ENCODE measurements around the gene PTK6. TPM values are rescaled to one million over a fixed set of nuclear protein-coding genes. Genes with fewer than 3 reads are reported as not detected.

The PTK6 gene
- total and polyA plus RNA-seq, 2 of the 13 experiments (the other 11 are each of a cell fraction or from before 2014, with no cell fraction given): 0.08 TPM; not detected in 1

DNA sequence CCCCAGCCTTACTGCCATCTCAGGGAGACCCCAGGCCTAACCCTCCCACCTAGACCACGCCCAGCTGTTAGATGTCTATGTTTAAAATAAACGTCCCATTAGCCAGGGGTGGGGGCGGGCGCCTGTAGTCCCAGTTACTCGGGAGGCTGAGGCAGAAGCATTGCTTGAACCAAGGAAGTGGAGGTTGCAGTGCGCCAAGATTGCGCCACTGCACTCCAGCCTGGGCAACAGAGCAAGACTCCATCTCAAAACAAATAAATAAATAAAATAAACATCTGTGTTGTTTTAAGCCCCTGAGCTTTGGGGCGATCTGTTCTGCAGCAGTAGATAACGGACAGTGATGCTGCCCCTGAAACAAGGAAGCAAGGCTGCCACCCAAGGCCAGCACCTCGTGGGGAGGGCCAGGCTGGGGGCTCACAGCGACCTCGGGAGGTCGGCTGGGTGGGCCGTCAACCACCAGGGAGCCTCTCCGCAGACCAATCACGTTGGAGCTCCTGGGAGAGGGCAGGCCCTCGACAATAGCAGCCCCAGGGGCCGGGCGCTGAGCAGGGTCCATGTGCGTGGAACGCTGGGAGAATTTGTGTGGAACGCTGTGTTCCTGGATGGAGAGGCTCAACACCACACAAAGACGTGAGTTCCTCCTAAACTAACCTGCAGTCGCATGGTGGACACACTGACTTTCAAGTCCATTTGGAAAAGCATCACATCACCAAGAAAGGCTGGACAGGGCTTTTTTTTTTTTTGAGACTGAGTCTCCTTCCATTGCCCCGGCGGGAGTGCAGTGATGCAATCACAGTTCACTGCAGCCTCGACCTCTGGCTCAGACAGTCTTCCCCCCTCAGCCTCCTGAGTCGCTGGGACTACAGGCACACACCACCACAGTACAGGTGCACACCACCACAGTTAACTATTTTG, 37.9 kb upstream of the PTK6 start:
- Histone ChIP-seq H3K27ac (ENCODE audit: extremely low read length, insufficient read depth, low read length) (no peak overlapping the region), H3K79me2 (ENCODE audit: insufficient read depth, low read length) (no peaks in the 10 kb centered on the region), H3K4me3 (replicated peaks in 1 of 3; ENCODE audit: insufficient read depth in 1 of 3, low read depth in 2 of 3, low read length in 3 of 3) (peak overlapping the region; percentile 52 to 98 (median 88)), H4K20me1 (ENCODE audit: insufficient read depth, low read length) (peaks cover 2% of the 10 kb centered on the region; the same call in 1 of the 2 replicates), H3K36me3 (replicated peaks in 1 of 2; ENCODE audit: control insufficient read depth in 1 of 2, insufficient read depth in 2 of 2, low read length in 2 of 2) (no peaks in the 10 kb centered on the region), H3K4me1 (ENCODE audit: insufficient read depth, low read length) (peaks cover 64% of the 10 kb centered on the region), H3K4me2 (ENCODE audit: low read depth, low read length) (peak overlapping the region; percentile 100), H2AFZ (ENCODE audit: low read length) (no peak overlapping the region), H3K9me3 (ENCODE audit: low read length) (no peaks in the 10 kb centered on the region), H3K9ac (ENCODE audit: insufficient read depth, low read depth, low read length) (peak overlapping the region; percentile 48; the same call in 1 of the 2 replicates), H3K27me3 (ENCODE audit: control insufficient read depth in 1 of 2, insufficient read depth in 2 of 2, low read length in 2 of 2) (peaks cover 6 to 30% of the 10 kb centered on the region in 2 experiments; a peak in 3 of 5 replicates)
- peak; percentile 20 for ATAC-seq
- no peak for FAIRE-seq
- 16% methylated on average over 26 of the region's 28 CpGs for WGBS (ENCODE audit: low lambda C conversion rate)
- ChIA-PET POLR2A (interaction anchor here (0.9 to 2.6 kb wide), 10 partner anchors 10 to 382 kb away, joined by 3 to 26 read pairs (median 7); partner anchors contain the start of genes GMEB2, PPDPF, PTK6 and TPD52L2), CTCF (ENCODE audit: low intra/inter-chr PET ratio, low total read pairs) (no interaction called here)
- intact Hi-C loops (cut with micrococcal nuclease; ENCODE audit: unreplicated experiment): no loop called here
- in situ Hi-C loops (cut with HindIII; ENCODE audit: extremely low pct_ligation_motif_present, low pct_unique_long_range_greater_than_20kb): loop anchor here (5.0 kb wide), 1 partner anchor 38 kb away; the partner anchor contains the start of gene PTK6
- no TSS peak for BruUV-seq (replicated peaks)
- DNase-seq (ENCODE audit: low spot score): no peak
- no peak for TF ChIP-seq SMARCC2 (IDR thresholded peaks at IDR 0.05)
- TF ChIP-seq ZNF839 (CRISPR knock-in tag; IDR thresholded peaks at IDR 0.05; ENCODE audit: borderline replicate concordance): no peak
- TF ChIP-seq SIX4 (CRISPR knock-in tag; IDR thresholded peaks at IDR 0.05): no peak
- TF ChIP-seq ZNF777 (CRISPR knock-in tag; IDR thresholded peaks at IDR 0.05): no peak
- no peak for TF ChIP-seq RBFOX2 (IDR thresholded peaks at IDR 0.05; ENCODE audit: low read depth, low read length)
- TF ChIP-seq ERF (CRISPR knock-in tag; IDR thresholded peaks at IDR 0.05): peak; percentile 39; the same call in 1 of the 2 replicates
- 0 out of 2 replicates have a peak, but pooled peaks have one; percentile 47 for TF ChIP-seq ZNF446 (CRISPR knock-in tag; IDR thresholded peaks at IDR 0.05)
- peak; percentile 17 for TF ChIP-seq CCDC6 (CRISPR knock-in tag; IDR thresholded peaks at IDR 0.05)
- peak; percentile 25; the same call in 1 of the 2 replicates for TF ChIP-seq HIVEP1 (CRISPR knock-in tag; IDR thresholded peaks at IDR 0.05)
- 0 out of 2 replicates have a peak, but pooled peaks have one; percentile 63 for TF ChIP-seq ZNF572 (CRISPR knock-in tag; IDR thresholded peaks at IDR 0.05)
- TF ChIP-seq, protein P1, sequence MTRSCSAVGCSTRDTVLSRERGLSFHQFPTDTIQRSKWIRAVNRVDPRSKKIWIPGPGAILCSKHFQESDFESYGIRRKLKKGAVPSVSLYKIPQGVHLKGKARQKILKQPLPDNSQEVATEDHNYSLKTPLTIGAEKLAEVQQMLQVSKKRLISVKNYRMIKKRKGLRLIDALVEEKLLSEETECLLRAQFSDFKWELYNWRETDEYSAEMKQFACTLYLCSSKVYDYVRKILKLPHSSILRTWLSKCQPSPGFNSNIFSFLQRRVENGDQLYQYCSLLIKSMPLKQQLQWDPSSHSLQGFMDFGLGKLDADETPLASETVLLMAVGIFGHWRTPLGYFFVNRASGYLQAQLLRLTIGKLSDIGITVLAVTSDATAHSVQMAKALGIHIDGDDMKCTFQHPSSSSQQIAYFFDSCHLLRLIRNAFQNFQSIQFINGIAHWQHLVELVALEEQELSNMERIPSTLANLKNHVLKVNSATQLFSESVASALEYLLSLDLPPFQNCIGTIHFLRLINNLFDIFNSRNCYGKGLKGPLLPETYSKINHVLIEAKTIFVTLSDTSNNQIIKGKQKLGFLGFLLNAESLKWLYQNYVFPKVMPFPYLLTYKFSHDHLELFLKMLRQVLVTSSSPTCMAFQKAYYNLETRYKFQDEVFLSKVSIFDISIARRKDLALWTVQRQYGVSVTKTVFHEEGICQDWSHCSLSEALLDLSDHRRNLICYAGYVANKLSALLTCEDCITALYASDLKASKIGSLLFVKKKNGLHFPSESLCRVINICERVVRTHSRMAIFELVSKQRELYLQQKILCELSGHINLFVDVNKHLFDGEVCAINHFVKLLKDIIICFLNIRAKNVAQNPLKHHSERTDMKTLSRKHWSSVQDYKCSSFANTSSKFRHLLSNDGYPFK (CRISPR knock-in tag; IDR thresholded peaks at IDR 0.05; ENCODE audit: borderline replicate concordance): peak; percentile 56; the same call in 1 of the 2 replicates
- no peak; the same call in 1 of the 2 replicates for TF ChIP-seq ATF7-NPFF (CRISPR knock-in tag; IDR thresholded peaks at IDR 0.05; ENCODE audit: low read depth)
- TF ChIP-seq PAWR (CRISPR knock-in tag; IDR thresholded peaks at IDR 0.05; ENCODE audit: borderline replicate concordance): no peak
- TF ChIP-seq, protein P2, sequence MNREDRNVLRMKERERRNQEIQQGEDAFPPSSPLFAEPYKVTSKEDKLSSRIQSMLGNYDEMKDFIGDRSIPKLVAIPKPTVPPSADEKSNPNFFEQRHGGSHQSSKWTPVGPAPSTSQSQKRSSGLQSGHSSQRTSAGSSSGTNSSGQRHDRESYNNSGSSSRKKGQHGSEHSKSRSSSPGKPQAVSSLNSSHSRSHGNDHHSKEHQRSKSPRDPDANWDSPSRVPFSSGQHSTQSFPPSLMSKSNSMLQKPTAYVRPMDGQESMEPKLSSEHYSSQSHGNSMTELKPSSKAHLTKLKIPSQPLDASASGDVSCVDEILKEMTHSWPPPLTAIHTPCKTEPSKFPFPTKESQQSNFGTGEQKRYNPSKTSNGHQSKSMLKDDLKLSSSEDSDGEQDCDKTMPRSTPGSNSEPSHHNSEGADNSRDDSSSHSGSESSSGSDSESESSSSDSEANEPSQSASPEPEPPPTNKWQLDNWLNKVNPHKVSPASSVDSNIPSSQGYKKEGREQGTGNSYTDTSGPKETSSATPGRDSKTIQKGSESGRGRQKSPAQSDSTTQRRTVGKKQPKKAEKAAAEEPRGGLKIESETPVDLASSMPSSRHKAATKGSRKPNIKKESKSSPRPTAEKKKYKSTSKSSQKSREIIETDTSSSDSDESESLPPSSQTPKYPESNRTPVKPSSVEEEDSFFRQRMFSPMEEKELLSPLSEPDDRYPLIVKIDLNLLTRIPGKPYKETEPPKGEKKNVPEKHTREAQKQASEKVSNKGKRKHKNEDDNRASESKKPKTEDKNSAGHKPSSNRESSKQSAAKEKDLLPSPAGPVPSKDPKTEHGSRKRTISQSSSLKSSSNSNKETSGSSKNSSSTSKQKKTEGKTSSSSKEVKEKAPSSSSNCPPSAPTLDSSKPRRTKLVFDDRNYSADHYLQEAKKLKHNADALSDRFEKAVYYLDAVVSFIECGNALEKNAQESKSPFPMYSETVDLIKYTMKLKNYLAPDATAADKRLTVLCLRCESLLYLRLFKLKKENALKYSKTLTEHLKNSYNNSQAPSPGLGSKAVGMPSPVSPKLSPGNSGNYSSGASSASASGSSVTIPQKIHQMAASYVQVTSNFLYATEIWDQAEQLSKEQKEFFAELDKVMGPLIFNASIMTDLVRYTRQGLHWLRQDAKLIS (CRISPR knock-in tag; IDR thresholded peaks at IDR 0.05): no peak
- no peak for TF ChIP-seq PAF1 (CRISPR knock-in tag; IDR thresholded peaks at IDR 0.05)
- no peak for TF ChIP-seq MIXL1 (CRISPR knock-in tag; IDR thresholded peaks at IDR 0.05)
- TF ChIP-seq DMAP1 (CRISPR knock-in tag; IDR thresholded peaks at IDR 0.05): 0 out of 2 replicates have a peak, but pooled peaks have one; percentile 61
- TF ChIP-seq ZFP37 (CRISPR knock-in tag; IDR thresholded peaks at IDR 0.05; ENCODE audit: borderline replicate concordance): no peak

Measured in HepG2 (cell line).